Measurements from ENCODE around the gene CHRNA9.
A peak's percentile ranks its signal among the peaks of the same experiment; 100 is the strongest.
"Not testable (repeated sequence)": the region's sequence is repeated elsewhere in the genome, so short reads cannot be mapped to it uniquely, and the experiment has no call there.

The CHRNA9 gene, protein sequence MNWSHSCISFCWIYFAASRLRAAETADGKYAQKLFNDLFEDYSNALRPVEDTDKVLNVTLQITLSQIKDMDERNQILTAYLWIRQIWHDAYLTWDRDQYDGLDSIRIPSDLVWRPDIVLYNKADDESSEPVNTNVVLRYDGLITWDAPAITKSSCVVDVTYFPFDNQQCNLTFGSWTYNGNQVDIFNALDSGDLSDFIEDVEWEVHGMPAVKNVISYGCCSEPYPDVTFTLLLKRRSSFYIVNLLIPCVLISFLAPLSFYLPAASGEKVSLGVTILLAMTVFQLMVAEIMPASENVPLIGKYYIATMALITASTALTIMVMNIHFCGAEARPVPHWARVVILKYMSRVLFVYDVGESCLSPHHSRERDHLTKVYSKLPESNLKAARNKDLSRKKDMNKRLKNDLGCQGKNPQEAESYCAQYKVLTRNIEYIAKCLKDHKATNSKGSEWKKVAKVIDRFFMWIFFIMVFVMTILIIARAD

DNA sequence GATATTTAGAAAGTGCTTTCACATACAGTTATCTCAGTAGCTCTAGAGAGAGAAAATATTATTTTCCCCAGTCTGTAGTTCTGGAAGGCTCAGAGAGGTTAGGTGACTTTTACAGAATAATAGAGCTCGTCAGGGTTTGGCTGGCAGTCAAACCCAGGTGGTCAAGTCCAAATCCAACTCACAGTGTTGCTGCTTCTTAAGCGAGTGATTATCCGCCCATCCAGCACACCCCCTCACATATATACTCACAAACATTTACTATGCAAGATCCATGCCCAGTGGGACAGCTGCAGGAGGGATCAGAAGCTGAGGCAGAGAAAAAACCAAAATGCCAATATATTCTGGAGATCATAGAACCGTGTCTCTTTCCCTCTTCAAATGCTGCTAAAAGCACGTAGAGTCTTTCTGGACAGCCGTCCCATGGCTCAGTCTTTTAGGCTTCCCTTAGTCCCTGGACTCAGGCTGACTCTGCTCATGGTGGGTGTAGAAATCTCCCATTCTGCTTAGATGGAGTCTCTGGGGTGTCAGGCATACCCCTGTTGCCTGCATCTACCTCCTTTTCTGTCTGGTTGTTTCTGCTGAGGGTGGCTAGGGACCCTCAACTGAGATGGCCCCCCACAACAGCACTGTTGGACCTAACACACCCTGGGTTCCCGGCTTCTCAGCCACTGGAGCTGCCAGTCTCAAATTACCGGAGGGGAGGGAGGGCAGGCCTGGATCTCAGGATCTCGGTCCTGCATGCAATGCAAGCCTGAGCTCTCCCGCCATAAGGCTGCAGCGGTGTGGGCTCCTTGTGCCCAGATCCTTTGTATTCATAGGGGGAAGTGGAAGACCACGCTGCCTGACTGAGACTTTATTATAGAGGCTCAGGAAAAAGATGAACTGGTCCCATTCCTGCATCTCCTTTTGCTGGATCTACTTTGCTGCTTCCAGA lies at the start of gene CHRNA9:
Gene CHRNA9 (plus strand): TSS at position 743 of the 934 bp plus-strand sequence. CDS start 135 bp downstream, at position 878.
- no peak for DNase-seq (ENCODE audit: low read depth in 2 of 2)

DNA sequence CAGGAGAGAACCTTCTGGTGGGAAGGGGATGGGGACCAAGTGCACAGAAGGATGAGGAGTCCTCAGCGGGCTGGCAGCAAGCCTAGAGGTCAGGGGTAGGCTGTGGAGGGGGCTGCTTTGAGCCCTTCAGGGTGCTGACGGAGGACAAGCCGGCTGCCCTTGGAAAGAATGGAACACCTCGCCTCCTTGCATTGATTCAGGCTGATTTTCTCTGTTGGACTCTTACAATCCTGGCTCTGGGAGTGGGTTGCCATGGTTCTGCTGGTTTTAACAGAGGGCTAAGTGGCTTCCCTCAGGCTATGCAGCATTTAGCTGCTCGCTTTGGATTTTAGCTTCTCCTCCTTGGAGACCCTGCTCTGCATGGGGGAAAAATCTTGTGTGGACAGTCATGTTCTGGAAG lies 49.4 kb upstream of the CHRNA9 start:
- DNase-seq (ENCODE audit: low read depth in 2 of 2): no peak

DNA sequence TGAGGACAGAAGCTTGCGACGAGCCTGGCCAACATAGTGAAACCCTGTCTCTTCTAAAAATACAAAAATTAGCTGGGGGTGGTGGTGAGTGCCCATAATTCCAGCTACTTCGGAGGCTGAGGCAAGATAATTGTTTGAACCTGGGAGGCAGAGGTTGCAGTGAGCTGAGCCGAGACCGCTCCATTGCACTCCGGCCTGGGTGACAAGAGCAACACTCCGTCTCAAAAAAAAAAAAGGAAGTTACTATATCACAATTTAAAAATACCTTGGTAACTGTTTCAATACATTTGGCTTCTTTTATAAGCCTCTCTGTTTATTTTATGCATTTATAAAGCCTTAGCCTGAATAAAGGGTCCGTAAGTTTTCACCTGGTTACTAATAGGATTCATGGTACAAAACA lies 46.6 kb upstream of the CHRNA9 start:
- no peak for DNase-seq (ENCODE audit: low read depth in 2 of 2)

DNA sequence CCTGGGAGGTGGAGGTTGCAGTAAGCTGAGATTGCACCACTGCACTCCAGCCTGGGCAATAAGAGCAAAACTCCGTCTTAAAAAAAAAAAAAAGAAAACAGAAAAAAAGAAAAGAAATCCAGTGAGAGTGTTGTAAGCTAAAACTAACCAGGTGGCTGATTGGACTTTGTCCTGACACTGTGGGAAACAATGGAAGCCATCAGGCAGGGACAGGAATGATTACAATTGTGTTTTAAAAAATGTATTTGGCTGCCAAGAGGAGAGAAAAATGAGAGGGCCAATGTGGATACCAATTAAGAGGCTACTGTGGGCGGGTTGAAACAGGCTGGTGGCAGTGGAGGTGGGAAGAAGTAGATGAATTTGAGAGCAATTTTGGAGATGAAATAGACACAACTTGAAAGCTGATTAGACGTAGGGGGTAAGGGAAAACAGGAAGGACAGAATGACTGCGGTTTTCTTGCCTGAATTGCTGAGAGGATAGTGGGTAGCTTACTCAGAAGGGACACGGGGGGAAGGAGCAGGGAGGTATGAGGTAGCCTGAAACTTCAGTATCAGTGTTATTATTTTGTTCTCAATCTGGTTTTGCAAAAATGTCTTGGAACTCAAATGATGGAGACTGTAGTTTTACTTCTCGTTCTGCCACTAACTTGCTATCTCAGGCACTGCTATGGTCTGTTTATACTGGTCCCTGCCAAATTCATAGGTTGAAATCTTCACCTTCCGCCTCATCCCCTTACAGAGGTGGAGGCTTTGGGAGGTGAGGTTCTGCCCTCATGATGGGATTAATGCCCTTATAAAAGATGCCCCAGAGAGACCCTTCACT lies 45.6 kb upstream of the CHRNA9 start:
- no peak for DNase-seq (ENCODE audit: low read depth in 2 of 2)

DNA sequence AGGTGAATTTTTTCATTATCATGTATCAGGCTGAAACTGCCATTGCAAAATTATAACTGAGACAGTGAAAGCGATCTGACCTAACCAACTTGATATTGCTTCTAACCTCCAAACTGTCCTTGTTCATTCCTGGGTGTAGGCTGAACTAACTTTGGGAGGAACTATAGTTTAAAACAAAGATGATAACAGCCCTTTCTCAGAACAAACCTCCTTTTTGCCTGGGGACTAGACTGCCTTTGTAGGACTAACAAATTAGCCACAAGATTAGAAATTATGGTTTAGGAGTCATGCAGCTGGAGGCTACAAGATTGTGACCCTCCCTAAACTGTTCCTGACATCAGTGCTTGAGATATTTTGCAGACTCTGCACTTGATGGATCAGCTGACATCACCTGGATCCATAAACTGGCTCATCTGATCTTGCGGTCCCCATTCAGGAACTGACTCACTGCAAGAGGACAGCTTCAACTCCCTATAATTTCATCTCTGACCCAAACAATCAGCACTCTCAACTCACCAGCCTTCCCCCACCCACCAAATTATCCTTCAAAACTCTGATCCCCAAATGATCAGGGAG lies 44.4 kb upstream of the CHRNA9 start:
- not testable (repeated sequence) for DNase-seq (ENCODE audit: low read depth in 2 of 2)

DNA sequence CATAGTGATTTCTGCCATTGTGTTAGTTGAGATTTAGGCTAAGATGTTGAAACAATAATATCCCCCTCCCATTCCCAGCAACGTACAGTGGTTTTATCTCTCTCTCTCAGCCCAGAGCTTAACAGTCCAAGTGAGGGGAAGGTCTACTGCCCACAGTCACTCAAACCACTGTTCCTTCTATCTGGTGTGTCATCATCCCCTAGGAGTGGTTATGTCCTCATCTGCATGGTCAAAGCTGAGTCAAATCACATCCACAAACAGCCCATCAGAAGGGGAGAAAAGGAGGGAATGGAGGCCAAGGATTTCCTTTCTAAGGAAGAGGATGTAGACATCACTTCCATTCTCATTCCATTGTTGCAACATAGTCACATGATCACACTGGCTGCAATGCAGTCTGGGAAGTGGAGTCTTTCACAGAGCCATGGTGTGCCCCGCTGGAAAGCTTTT lies 42.8 kb upstream of the CHRNA9 start:
- DNase-seq (ENCODE audit: low read depth in 2 of 2): no peak

DNA sequence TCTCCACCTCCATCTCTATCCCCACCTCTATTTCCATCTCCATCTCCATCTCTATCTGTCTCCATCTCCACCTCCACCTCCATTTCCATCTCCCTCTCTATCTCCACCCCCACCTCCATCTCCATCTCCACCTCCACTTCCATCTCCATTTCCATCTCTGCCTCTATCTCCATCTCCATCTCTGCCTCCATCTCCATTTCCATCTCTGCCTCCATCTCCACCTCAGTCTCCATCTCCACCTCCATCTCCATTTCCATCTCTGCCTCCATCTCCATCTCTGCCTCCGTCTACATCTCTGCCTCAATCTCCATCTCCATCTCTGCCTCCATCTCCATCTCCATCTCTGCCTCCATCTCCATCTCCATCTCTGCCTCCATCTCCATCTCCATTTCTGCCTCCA lies 40.8 kb upstream of the CHRNA9 start:
- no peak for DNase-seq (ENCODE audit: low read depth in 2 of 2)

DNA sequence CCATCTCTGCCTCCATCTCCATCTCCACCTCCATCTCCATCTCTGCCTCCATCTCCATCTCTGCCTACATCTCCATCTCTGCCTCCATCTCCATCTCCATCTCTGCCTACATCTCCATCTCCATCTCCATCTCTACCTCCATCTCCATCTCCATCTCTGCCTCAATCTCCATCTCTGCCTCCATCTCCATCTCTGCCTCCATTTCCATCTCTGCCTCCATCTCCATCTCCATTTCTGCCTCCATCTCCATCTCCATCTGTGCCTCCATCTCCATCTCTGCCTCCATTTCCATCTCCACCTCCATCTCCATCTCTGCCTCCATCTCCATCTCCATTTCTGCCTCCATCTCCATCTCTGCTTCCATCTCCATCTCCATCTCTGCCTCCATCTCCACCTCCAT lies 40.1 kb upstream of the CHRNA9 start:
- DNase-seq (ENCODE audit: low read depth in 2 of 2): not testable (repeated sequence)

DNA sequence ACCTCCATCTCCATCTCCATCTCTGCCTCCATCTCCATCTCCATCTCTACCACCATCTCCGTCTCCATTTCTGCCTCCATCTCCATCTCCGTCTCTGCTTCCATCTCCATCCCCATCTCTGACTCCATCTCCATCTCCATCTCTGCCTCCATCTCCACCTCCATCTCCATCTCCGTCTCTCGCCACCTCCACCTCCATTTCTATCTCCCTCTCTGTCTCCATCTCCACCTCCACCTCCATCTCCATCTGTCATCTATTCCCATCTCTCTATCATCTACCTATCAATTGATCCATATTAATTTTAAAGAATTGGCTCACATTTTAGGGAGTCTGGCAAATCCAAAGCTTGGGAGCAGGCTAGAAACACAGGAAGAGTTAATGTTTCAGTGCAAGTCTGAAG lies 39.6 kb upstream of the CHRNA9 start:
- no peak for DNase-seq (ENCODE audit: low read depth in 2 of 2)

DNA sequence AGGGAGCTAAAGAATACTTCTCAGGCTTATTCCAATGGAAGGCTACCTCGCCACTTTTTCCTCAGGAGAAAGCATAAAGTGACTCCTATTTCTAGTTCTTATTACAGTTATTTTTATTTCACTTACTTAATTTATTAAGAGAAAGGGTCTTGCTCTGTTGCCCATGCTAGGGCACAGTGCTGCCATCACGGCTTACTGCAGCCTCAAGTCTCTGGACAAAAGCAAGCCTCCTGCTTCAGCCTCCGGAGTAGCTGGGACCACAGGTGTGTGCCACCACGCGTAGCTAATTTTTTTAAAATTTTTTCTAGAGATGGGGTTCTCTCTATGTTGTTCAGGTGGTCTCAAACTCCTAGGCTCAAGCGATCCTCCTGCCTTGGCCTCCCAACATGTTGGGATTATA lies 36.0 kb upstream of the CHRNA9 start:
- DNase-seq (ENCODE audit: low read depth in 2 of 2): no peak

DNA sequence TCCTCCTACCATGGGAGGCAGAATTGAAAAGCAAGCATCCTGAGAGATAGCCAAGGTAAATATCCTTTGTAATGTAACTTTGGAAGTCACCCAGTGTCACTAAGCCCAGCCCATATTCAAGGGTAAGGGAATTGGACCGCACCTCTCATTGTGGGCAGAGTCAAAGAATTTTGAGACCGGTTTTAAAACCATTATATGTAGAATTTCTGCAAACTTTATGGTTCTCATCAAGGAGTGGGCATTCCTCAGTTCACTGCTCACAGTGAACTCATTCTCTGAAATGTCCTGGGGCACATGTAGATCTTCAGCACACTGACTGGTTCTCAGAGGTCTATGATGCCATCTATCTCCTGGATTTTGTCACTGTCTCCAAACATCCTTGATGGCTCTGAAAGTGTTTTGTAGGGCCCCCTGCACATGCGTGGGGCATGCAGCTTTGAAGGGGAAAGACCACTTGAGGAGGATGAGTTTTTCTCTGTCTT lies 35.3 kb upstream of the CHRNA9 start:
- DNase-seq (ENCODE audit: low read depth in 2 of 2): no peak

DNA sequence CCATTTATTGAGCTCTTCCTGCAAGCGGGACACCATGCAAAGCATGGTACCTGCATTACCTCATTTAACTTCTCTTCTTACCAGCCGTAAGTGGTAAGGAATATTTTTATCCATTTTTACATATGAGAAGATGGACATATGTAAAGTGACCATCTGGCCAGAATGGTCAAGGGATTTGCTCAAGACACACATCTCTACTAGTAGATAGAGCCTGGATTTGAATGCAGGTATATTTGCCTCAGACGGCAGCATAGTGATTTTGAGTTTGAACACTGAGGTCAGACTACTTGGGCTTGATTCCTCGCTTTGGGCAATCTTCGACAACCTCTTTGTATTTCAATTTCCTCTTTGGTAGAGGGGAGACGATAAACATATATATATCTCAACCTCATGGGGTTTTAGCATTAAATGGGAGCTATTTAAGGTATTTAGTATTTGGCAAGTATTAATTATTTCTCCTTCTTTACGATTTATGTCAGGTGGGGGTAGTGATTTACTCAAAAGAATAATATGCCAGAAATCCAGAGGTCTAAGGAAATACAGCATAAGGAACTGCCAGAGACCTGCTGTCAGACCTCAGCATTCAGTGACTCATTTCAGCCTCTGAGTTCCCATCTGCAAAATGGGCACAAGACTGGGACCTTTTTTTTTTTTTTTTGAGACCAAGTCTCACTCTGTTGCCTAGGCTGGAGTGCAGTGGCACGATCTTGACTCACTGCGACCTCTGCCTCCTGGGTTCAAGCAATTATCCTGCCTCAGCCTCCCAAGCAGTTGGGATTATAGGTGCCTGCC lies 34.6 kb upstream of the CHRNA9 start:
- no peak for DNase-seq (ENCODE audit: low read depth in 2 of 2)

DNA sequence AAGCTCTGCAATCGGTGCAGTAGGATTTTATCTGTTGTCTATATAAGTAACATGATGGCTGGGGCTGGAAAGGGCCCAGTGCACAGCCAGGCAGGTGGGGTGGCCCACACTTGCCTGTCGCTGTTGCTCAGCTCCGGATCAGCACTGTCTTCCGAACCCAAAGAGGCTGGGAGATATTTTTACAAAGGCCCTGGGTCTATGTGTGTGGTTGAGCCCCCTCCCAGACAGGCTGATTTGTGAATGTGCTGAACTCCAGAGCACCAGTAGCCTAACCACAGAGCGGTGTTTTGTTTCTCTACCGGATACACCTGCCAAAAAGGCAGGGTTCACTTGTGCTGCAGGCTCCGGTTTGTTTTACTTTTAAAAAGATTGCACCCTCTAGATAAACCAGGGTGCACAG lies 33.5 kb upstream of the CHRNA9 start:
- peak in 1 of 2 donors; percentile 20 for DNase-seq (ENCODE audit: low read depth in 2 of 2)

DNA sequence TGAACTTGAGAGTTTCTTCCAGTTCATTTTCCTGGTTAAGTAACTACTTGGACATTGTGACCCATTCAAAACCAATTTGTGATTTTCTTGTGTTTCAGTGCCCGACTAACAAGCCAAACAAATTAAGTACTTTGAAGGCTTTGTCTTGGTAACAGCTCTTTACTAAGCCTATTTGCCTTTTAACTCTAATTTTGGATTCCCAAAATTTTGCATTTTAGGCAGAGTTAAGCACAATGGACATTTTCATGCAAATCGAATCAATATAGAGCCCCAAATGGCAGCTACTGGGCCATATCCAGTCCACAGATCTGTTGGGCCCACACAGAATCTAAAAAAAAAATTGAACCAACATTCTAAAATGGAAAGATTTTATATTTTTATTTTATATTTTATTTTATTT lies 31.4 kb upstream of the CHRNA9 start:
- no peak for DNase-seq (ENCODE audit: low read depth in 2 of 2)

DNA sequence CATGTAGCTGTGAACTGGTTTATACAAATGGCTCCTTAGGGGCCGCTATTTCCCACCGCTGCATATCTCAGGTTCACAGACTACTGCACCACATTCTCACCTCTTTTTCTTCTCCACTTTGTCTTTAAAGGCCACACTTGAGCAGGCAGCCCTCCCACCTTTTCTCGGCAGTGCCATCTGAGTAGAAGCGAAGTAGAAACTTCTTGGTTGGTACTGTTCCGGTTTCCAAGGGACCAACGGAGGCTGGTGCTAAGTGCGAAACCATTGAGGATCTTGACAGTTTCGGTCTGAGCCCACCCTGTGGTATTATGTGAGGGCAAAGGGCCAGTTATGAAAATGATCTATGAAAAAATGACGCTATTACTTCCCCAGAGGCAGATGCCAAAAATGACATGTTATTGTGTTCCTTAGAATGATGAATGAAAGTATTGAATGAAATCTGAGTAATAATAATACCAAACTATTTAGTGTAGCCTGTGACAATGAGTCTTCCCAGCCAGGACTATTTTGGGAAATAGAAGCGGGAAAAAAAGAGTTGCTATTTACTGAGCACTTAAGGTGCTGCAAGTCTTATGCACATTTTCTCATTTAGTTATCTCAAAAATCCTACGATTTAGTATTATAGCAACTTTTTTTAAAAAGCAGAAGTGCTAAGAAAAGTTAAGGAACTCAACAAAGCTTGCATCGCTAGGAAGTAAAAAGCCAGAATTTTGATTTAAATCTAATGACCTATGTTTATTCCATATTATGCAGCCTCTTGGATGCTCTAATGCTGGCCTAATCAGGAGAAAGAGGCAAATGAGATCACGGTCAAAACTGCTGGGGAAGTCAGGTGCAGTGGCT lies 29.6 kb upstream of the CHRNA9 start:
- no peak for DNase-seq (ENCODE audit: low read depth in 2 of 2)

DNA sequence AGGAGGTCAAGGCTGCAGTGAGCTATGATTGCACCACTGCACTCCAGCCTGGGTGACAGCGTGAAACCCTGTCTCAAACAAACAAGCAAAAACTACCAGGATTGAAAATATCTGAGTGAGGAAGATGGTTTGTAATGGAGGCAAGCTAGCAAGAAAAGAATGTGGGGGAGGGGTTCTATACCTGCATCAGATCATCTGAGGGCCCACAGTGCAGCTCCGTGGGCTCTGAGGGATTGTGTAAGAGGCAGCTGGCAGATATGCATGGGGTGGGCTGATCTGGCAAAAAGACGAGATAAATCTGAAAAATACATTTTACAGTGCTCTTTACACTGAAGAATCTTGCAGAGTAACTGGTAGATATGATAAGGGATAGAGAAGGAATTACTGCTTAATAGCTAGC lies 28.9 kb upstream of the CHRNA9 start:
- DNase-seq (ENCODE audit: low read depth in 2 of 2): no peak

DNA sequence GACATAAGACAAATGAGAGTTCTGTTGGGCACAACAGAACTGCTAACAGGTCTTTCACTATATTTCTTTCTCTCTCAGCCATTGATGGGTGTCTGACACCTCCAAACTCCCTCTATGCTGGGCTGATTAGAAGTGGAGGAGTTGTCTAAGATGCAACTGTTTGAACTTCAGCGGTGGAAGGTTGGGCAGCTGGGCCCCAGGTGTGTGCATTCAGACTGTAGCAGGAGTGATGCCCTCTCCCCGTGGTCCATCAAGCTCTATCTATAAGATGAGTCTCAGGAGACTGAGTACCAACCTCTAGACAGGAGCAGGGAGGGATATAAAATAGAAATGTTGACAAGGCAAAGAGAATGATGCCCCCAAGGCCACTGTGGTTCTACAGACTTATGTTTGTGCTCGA lies 28.2 kb upstream of the CHRNA9 start:
- DNase-seq (ENCODE audit: low read depth in 2 of 2): no peak

DNA sequence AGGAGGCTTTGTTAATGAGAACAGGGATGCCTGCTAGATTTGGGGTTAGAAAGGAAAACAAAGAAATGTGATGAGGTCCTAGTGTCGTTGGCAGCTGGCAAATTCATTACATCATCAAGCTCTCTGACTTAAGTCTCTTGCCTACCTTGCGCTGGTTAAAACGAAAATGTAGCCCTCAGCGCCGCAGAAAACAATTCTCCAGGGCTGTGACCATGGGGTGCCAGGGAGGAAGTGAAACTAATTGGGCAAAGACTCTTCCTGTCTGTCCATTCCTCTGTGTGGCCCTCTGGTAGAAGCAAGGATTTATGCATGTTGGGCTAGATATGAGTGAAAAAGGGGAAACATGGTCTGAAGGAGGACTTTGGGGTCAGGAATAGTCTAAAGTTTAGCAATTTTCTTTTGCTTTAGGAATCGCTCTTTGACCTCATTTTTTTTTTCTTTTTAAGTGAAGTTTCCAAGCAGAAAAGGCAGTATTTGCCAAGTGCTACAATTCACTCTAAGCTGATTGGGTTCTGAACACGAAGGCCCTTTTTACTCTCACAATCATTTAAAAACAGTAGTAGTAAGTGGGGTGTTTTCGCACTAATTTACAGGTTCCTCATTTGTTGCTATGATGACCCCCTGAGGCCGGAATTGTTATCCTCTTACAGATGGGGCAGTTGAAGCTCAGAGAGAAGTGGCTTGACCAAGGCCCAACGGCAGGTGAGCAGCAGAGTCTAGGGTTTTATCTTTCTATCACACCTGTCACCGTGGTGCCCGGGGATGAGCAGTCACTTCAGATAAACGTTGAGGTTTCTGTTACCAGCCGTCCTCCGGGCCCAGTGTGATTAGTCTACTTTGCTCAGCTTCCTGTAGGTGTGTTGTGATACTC lies 27.3 kb upstream of the CHRNA9 start:
- DNase-seq (ENCODE audit: low read depth in 2 of 2): peak; percentile 39 to 60

Measured in activated CD8-positive, alpha-beta memory T cell treated with anti-CD3 and anti-CD28 coated beads for 4 hours (primary cell).